C4-2B (cell line): ENCODE results near the gene KLHL18.
A peak's percentile ranks its signal among the peaks of the same experiment; 100 is the strongest.

ENCODE experiments used
- H3K27ac ChIP-seq: fragments of 450-650 bp; 2 replicates; pipeline ENCODE4 v1.5.1; 2017
- CTCF ChIP-seq: fragments of 450-650 bp; conservative IDR thresholded peaks from 2 replicates; pipeline ENCODE4 v1.5.1; 2017; ENCODE audit warnings: mild to moderate bottlenecking
- ZFX ChIP-seq: fragments of 450-650 bp; IDR thresholded peaks from 2 replicates; pipeline ENCODE4 v1.6.1; 2017

KLHL18 gene

GRCh38 chr3:47319956-47320355 is 37.2 kb downstream of the KLHL18 start:
- TF ChIP-seq CTCF (no peak), ZFX (no peak)
- H3K27ac ChIP-seq, result no peak overlapping the region

GRCh38 chr3:47323431-47324277 is 40.9 kb downstream of the KLHL18 start:
- TF ChIP-seq ZFX, result no peak
- no peak for TF ChIP-seq CTCF
- no peak overlapping the region for H3K27ac ChIP-seq

- no peak overlapping the region for H3K27ac ChIP-seq
- TF ChIP-seq ZFX (no peak), CTCF (peak; percentile 81)
These were observed 41.6 kb downstream of the KLHL18 start for GRCh38 chr3:47324278-47324865.

- H3K27ac ChIP-seq, result no peak overlapping the region
- TF ChIP-seq CTCF, result no peak
- TF ChIP-seq ZFX, result no peak
These were observed 51.2 kb downstream of the KLHL18 start for GRCh38 chr3:47333907-47334306.

GRCh38 chr3:47337656-47338055 is 54.9 kb downstream of the KLHL18 start:
- H3K27ac ChIP-seq, result no peak overlapping the region
- TF ChIP-seq CTCF (no peak), ZFX (no peak)

- no peak overlapping the region for H3K27ac ChIP-seq
- TF ChIP-seq CTCF, result no peak
- TF ChIP-seq ZFX, result no peak
These were observed 57.2 kb downstream of the KLHL18 start for GRCh38 chr3:47339951-47340350.

- no peak overlapping the region for H3K27ac ChIP-seq
- TF ChIP-seq ZFX (no peak), CTCF (no peak)
These were observed 58.1 kb downstream of the KLHL18 start for GRCh38 chr3:47340866-47341265.
